A549 treated with AZD9567 at 1 μM for 4 hours (cell line): ENCODE data around the gene ZNF827. TPM values are rescaled to one million over a fixed set of nuclear protein-coding genes. Genes with fewer than 3 reads are reported as not detected.

ENCODE experiments used
- total RNA-seq: library from RNA; stranded (reverse); fragments of 200-300 nt; extraction: Qiagen RNA extraction; gene quantifications from 5 replicates; pipeline ENCODE4 v1.2.3, GENCODE V29; 2022; ENCODE audit not compliant: insufficient read depth

The ZNF827 gene
- total RNA-seq = 1.9 to 3.0 TPM (median 2.2 TPM) in 5 replicates

GRCh38 chr4:145938618-145939440 is at the start of gene ZNF827:
ZNF827 (minus strand) TSS chr4:145938823; CDS start chr4:145938407, 416 bp downstream.

Other genes starting within 250 kb of the ZNF827 start
- gene LSM6, start 236.9 kb upstream of the ZNF827 start, total RNA-seq = 31.2 to 35.3 TPM (median 32.6 TPM) in 5 replicates